Erythroblast (primary cell): ENCODE results near the gene LONP2.

Source experiments
- GATA1 ChIP-seq: IDR thresholded peaks from 2 replicates; pipeline ENCODE4 v1.6.1; 2011; ENCODE audit warnings: low read depth, mild to moderate bottlenecking, control low read depth, low read length, moderate library complexity
- POLR2A ChIP-seq: IDR thresholded peaks from 2 replicates; pipeline ENCODE4 v1.6.1; 2011; ENCODE audit warnings: mild to moderate bottlenecking, low read length

DNA sequence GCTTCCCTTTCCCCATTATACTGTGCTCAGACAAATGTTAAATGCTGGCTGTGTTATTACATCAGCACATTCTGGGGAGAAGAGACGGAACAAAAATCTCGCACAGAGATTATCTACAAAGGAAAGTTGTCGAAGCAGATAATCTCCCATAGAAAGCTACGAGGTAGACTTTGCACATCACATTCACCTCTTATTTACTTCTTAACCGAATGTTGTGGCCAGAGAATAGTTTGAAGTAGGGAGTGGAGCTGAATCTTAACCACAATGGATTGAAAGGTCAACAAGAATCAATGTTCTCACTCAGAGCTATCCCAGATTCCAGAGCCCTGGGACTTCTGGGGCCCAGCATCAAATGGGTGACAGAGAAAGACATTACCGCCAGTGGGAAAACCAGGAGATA lies 28.4 kb upstream of the LONP2 start:
- TF ChIP-seq POLR2A, result no peak
- no peak for TF ChIP-seq GATA1
